K562 (cell line): ENCODE measurements around the gene GLYAT. TPM values are rescaled to one million over a fixed set of nuclear protein-coding genes. Genes with fewer than 3 reads are reported as not detected.
A peak's percentile ranks its signal among the peaks of the same experiment; 100 is the strongest.

Source experiments
- BACH1 ChIP-seq: fragments of 200-800 bp; sonication (Bioruptor generic); IDR thresholded peaks from 2 replicates; pipeline ENCODE4 v1.6.1; 2016; ENCODE audit warnings: missing genetic modification characterization, missing compliant biosample characterization
- BRF1 ChIP-seq: IDR thresholded peaks from 3 replicates; pipeline ENCODE4 v1.6.1; 2011; ENCODE audit warnings: borderline replicate concordance, mild to moderate bottlenecking; ENCODE audit not compliant: insufficient read length; ENCODE audit errors: extremely low read depth
- KHSRP ChIP-seq: fragments of 450-650 bp; IDR thresholded peaks from 2 replicates; pipeline ENCODE4 v1.6.1; 2017
- MGA ChIP-seq: fragments of 450-650 bp; IDR thresholded peaks from 2 replicates; pipeline ENCODE4 v1.6.1; 2016; ENCODE audit warnings: mild to moderate bottlenecking, moderate library complexity
- MTF1 ChIP-seq: fragments of 250-450 bp; sonication (Bioruptor Pico); IDR thresholded peaks from 2 replicates; pipeline ENCODE4 v1.9.0; 2021; ENCODE audit warnings: moderate library complexity, mild to moderate bottlenecking, inconsistent platforms, borderline replicate concordance
- NCOA4 ChIP-seq: fragments of 450-650 bp; IDR thresholded peaks from 2 replicates; pipeline ENCODE4 v1.6.1; 2018; ENCODE audit warnings: mild to moderate bottlenecking; ENCODE audit not compliant: partially characterized antibody
- OTX1 ChIP-seq: fragments of 450-650 bp; formaldehyde crosslinking; IDR thresholded peaks from 2 replicates; pipeline ENCODE4 v1.4.0; 2022; ENCODE audit warnings: mild to moderate bottlenecking
- PKNOX1 ChIP-seq: fragments of 450-650 bp; IDR thresholded peaks from 2 replicates; pipeline ENCODE4 v1.6.1; 2016
- ZFX ChIP-seq: sonication (generic); formaldehyde crosslinking; IDR thresholded peaks from 2 replicates; pipeline ENCODE4 v1.8.0; 2022; ENCODE audit warnings: mild to moderate bottlenecking, missing genetic modification reagents, moderate library complexity
- ZNF175 ChIP-seq: fragments of 200-800 bp; sonication (Bioruptor generic); IDR thresholded peaks from 2 replicates; pipeline ENCODE4 v1.6.1; 2016; ENCODE audit warnings: low read depth, mild to moderate bottlenecking, missing genetic modification characterization, missing compliant biosample characterization
- ZNF354B ChIP-seq: fragments of 250-450 bp; sonication (Bioruptor Pico); IDR thresholded peaks from 2 replicates; pipeline ENCODE4 v1.4.0; 2020
- polyA plus RNA-seq, 8 experiments: library from polyadenylated mRNA; depleted of rRNA in 4 of 8; stranded (reverse) in 5 of 8; unstranded in 3 of 8; fragments of >200 nt; fragmentation: Nextera tagmentation in 2 of 8; fragmentation: Illumina TruSeq in 1 of 8; extraction: Ambion mirVana in 2 of 8; extraction: Trizol in 1 of 8; gene quantifications; 2 replicates each; pipeline versions ENCODE4 v1.2.1 to v1.2.3, GENCODE V29; 2011 to 2014; ENCODE audit warnings: inconsistent platforms in 1 of 8, missing spikeins in 1 of 8
- total RNA-seq, 7 experiments: library from RNA; depleted of rRNA in 6 of 7; stranded (reverse); fragments of >200 nt in 6 of 7; fragmentation: Illumina TruSeq in 2 of 7; extraction: Trizol in 2 of 7; gene quantifications; 2 replicates each; pipeline versions ENCODE4 v1.2.1 to v1.2.3, GENCODE V29; 2011 to 2021; ENCODE audit warnings: low replicate concordance in 1 of 7
- TF ChIP-seq, protein P1 (sequence below): fragments of 250-450 bp; sonication (Bioruptor Pico); IDR thresholded peaks from 2 replicates; pipeline ENCODE4 v1.5.0; 2021; ENCODE audit warnings: mild to moderate bottlenecking, moderate library complexity

Gene GLYAT
- total and polyA plus RNA-seq, 9 of the 15 experiments (the other 6 are each of a cell fraction or from before 2014, with no cell fraction given): not detected

DNA sequence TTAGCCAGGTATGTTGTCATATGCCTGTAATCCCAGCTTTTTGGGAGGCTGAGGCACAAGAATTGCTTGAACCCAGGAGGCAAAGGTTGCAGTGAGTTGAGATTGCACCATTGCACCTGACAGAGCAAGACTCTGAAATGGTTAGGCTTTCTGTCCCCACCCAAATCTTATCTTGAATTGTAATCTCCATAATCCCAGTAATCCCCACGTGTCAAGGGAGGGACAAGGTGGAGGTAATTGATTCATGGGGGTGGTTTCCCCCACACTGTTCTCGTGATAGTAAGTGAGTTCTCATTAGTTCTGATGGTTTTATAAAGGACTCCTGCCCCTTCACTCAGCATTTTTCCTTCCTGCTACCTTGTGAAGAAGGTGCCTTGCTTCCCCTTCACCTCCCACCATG lies 37.6 kb upstream of the GLYAT start (continued):
- TF ChIP-seq ZNF354B: no peak
- TF ChIP-seq MGA: peak; percentile 35; the same call in 1 of the 2 replicates
- TF ChIP-seq BRF1: no peak
- TF ChIP-seq PKNOX1: peak; percentile 29
- TF ChIP-seq, protein P1, sequence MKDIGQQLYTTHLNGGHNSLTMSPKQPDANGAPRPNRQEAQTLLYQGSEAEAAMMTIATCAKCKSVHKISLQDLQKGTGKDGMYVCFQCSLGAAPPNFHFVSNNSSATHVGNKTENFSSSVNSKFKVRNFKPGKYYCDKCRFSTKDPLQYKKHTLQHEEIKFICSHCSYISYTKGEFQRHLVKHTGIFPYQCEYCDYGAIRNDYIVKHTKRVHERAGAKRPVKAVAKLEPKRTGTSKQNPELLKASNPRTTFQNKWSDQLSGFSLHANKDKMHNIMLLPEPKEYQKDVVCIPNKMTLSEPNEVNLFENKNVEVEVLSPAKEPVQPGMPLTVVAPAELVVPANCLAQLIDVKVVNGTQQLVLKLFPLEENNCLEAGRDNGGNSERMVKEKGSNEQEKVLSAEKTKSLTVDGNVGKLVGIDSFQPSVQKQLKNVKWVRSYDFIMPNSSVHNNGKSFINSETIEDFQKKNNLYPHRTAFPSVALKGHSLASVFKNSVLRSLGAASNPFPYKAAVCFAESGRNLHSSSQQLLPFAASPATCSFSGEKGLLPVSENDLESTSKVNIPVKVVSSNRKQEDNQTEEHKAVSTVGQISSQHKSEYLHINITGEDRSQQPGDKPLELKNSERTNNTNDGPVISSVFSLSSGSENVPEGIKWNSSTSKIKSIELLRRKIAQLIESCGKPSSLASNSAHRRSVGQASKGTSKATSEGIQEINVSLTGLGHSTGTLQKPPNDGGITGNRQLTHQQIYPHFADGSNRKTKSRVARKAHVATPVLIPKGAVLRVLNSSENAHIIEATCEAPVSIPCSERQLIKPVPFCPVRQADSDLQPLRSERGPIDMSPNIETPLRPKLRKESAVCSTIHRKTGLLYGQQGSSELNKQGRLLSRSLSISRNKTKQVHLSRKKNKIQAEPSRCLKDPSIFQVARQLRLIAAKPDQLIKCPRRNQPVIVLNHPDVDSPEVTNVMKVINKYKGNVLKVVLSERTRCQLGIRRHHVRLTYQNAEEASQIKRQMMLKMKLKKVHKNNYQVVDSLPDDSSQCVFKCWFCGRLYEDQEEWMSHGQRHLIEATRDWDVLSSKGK: no peak
- no peak for TF ChIP-seq OTX1
- TF ChIP-seq ZFX (CRISPR knock-in tag): no peak
- 0 out of 2 replicates have a peak, but pooled peaks have one; percentile 36 for TF ChIP-seq BACH1 (tag)
- TF ChIP-seq NCOA4: no peak
- 0 out of 2 replicates have a peak, but pooled peaks have one; percentile 15 for TF ChIP-seq ZNF175
- TF ChIP-seq KHSRP: no peak
- no peak for TF ChIP-seq MTF1
